Transverse colon (tissue), 4 donors: ENCODE measurements around the gene PANK3. TPM values are rescaled to one million over a fixed set of nuclear protein-coding genes. Genes with fewer than 3 reads are reported as not detected.
"Not testable (repeated sequence)": the region's sequence is repeated elsewhere in the genome, so short reads cannot be mapped to it uniquely, and the experiment has no call there.

Experiments used
- DNase-seq: peaks from one replicate; pipeline ENCODE4 v3.0.0-alpha.2; 2019
- H3K27ac ChIP-seq, 4 donors: fragments of 200-600 bp; sonication (generic); 2 replicates each; pipeline ENCODE4 v1.5.1; 2016 to 2018; ENCODE audit warnings: inconsistent platforms in 4 of 4
- H3K27me3 ChIP-seq: fragments of 200-600 bp; sonication (generic); 2 replicates; pipeline ENCODE4 v1.5.1; 2017; ENCODE audit warnings: inconsistent platforms
- H3K36me3 ChIP-seq, 4 donors: fragments of 200-600 bp; sonication (generic); 2 replicates each; pipeline ENCODE4 v1.5.1; 2017 to 2019; ENCODE audit warnings: inconsistent platforms in 4 of 4
- H3K4me1 ChIP-seq, 4 donors: fragments of 200-600 bp; sonication (generic); 2 replicates each; pipeline ENCODE4 v1.5.1; 2017 to 2020; ENCODE audit warnings: inconsistent platforms in 4 of 4
- H3K4me3 ChIP-seq, 4 donors: fragments of 200-600 bp; sonication (generic); 1 replicate in 1 of 4; 2 replicates in 3 of 4; pipeline versions ENCODE4 v1.5.1 to v1.6.1; 2017 to 2019; ENCODE audit warnings: inconsistent platforms in 4 of 4
- H3K9me3 ChIP-seq, 2 donors: fragments of 200-600 bp; sonication (generic); 2 replicates each; pipeline ENCODE4 v1.5.1; 2017 to 2019; ENCODE audit warnings: inconsistent platforms in 2 of 2
- EP300 ChIP-seq: sonication (generic); formaldehyde crosslinking; IDR thresholded peaks from one replicate; pipeline ENCODE4 v1.6.1; 2017; ENCODE audit warnings: antibody characterized with exemption, low read depth
- POLR2A ChIP-seq: fragments of 450-650 bp; IDR thresholded peaks from one replicate; pipeline ENCODE4 v1.6.1; 2016; ENCODE audit warnings: antibody characterized with exemption, mild to moderate bottlenecking, moderate library complexity
- POLR2AphosphoS5 ChIP-seq, 3 donors: sonication (generic); formaldehyde crosslinking; IDR thresholded peaks; one replicate each; pipeline ENCODE4 v1.6.1; 2016; ENCODE audit warnings: antibody characterized with exemption in 3 of 3
- WGBS, 2 donors: methylation state at CpG; one replicate each; pipeline ENCODE4 v1.1.5; 2018; ENCODE audit warnings: low coverage in 1 of 2; 5-methylcytosine and 5-hydroxymethylcytosine counted together
- in situ Hi-C, 4 donors: fragments of 200-750 bp; cut with MboI; loops; one replicate each; pipeline versions ENCODE4 v1.15.0 to v1.15.1; 2017; ENCODE audit warnings: low sequenced_read_pairs in 3 of 4, low pct_ligation_motif_present in 1 of 4, low pct_unique_long_range_greater_than_20kb in 1 of 4
- intact Hi-C: fragments of 100-400 bp; cut with DNase I; formaldehyde crosslinking; loops from one replicate; pipeline ENCODE4 v1.15.1; 2023; ENCODE audit warnings: low total_unique reads
- total RNA-seq, 4 donors: library from RNA; depleted of rRNA; stranded (reverse); fragments of >200 nt; gene quantifications; one replicate each; pipeline ENCODE4 v1.1.0, GENCODE V29; 2016
- TF ChIP-seq, protein P1 (sequence below), 5 experiments: fragments of 200-600 bp in 3 of 5; fragments of 450-650 bp in 2 of 5; sonication (generic) in 3 of 5; IDR thresholded peaks; 1 replicate in 2 of 5; 2 replicates in 3 of 5; pipeline ENCODE4 v1.5.1; 2016 to 2017; ENCODE audit warnings: antibody characterized with exemption in 5 of 5, inconsistent platforms in 3 of 5, mild to moderate bottlenecking in 2 of 5, moderate library complexity in 1 of 5

PANK3 gene
- total RNA-seq, 4 donors from 2014 or later, result 48.6 to 93.8 (median 61.2) TPM

GRCh38 chr5:168580227-168580508 lies 1.0 kb upstream of the PANK3 start:
- no peak for TF ChIP-seq POLR2AphosphoS5 (IDR thresholded peaks at IDR 0.05)
- no peak for TF ChIP-seq POLR2A
- TF ChIP-seq EP300, result no peak
- TF ChIP-seq, protein P1, sequence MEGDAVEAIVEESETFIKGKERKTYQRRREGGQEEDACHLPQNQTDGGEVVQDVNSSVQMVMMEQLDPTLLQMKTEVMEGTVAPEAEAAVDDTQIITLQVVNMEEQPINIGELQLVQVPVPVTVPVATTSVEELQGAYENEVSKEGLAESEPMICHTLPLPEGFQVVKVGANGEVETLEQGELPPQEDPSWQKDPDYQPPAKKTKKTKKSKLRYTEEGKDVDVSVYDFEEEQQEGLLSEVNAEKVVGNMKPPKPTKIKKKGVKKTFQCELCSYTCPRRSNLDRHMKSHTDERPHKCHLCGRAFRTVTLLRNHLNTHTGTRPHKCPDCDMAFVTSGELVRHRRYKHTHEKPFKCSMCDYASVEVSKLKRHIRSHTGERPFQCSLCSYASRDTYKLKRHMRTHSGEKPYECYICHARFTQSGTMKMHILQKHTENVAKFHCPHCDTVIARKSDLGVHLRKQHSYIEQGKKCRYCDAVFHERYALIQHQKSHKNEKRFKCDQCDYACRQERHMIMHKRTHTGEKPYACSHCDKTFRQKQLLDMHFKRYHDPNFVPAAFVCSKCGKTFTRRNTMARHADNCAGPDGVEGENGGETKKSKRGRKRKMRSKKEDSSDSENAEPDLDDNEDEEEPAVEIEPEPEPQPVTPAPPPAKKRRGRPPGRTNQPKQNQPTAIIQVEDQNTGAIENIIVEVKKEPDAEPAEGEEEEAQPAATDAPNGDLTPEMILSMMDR (IDR thresholded peaks at IDR 0.05), result no peak
- intact Hi-C loops, result loop anchor here (10.0 kb wide), 1 partner anchor 95 kb away; the partner anchor contains the start of gene RARS1
- 37% methylated on average over 3 of the region's 3 CpGs; no CpG with 5 or more reads in 1 of the 2 donors for WGBS, 2 donors

DNA sequence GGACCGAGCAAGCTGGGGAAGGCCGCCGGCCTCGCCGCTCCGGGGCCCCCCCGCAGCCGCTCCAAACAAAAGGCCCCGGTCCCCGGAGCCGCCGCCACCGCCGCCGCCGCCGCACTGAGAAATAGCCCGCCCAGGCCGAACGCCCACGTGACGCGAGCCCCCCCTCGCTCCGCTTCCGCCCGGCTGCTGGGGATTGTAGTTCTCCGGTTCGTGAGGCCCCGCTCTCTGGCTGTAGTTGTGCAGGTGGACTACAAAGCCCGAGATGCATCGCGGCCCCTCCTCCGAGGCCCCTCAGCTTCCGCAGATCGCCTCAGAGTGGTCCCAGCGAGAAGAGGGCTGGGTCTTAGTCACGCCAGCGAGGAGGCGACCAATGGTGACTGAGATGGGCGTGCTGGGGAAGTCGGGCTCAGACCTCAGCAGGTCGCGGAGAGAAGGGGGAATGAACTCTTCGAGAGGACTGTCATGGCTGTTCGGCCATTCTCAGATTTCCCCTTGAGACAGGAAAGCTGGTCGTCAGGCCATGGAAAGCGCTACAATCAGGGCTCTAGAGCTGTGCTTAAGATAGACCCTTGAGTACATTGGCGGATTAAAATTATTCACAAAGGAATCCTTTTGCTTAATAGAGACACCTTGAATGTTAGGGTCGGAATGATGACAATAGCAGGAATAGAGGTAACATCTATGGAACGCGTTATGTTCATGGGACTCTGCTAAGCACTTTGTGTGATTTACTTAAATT lies 489 bp upstream of the PANK3 start:
- Histone ChIP-seq H3K4me1 (peaks cover 13 to 38% (median 28%) of the 10 kb centered on the region in 4 donors), H3K4me3 (peak overlapping the region; percentile 78 to 92 (median 88)), H3K36me3 (no peaks in the 10 kb centered on the region), H3K9me3 (no peaks in the 10 kb centered on the region), H3K27ac (peak overlapping the region; percentile 97 to 99 (median 98)), H3K27me3 (no peaks in the 10 kb centered on the region)
- WGBS, 2 donors, result 2% methylated on average over 35 of the region's 52 CpGs; no CpG with 5 or more reads in 1 of the 2 donors
- TF ChIP-seq EP300 (no peak), POLR2AphosphoS5 (IDR thresholded peaks at IDR 0.05) (peak; percentile 92 to 96 (median 93)), POLR2A (peak; percentile 91)
- TF ChIP-seq, protein P1 (IDR thresholded peaks at IDR 0.05), result no peak
- peak; percentile 98 for DNase-seq
- in situ Hi-C loops, result no loop called here
- intact Hi-C loops, result loop anchor here (10.0 kb wide), 1 partner anchor 95 kb away; the partner anchor contains the start of gene RARS1

More at GRCh38 chr5:168580227-168580508, 1.0 kb upstream of the PANK3 start:
- no peak for DNase-seq
- Histone ChIP-seq H3K27me3 (no peaks in the 10 kb centered on the region), H3K4me1 (peaks cover 13 to 38% (median 27%) of the 10 kb centered on the region in 4 donors), H3K27ac (peak overlapping the region; percentile 97 to 99 (median 98)), H3K36me3 (no peaks in the 10 kb centered on the region), H3K4me3 (peak overlapping the region; percentile 33 to 92 (median 88)), H3K9me3 (no peaks in the 10 kb centered on the region)
- in situ Hi-C loops, result no loop called here

- WGBS, 2 donors, result 8% methylated on average over 3 of the region's 3 CpGs
- DNase-seq, result no peak
- Histone ChIP-seq H3K27ac (peak overlapping the region; percentile 97 to 99 (median 98)), H3K4me3 (peak overlapping the region; percentile 78 to 92 (median 88)), H3K27me3 (no peaks in the 10 kb centered on the region), H3K4me1 (peaks cover 13 to 38% (median 28%) of the 10 kb centered on the region in 4 donors), H3K9me3 (no peaks in the 10 kb centered on the region), H3K36me3 (no peaks in the 10 kb centered on the region)
- TF ChIP-seq, protein P1 (IDR thresholded peaks at IDR 0.05), result no peak
- TF ChIP-seq POLR2A (no peak), POLR2AphosphoS5 (IDR thresholded peaks at IDR 0.05) (peak in 1 of 3 donors; percentile 28), EP300 (no peak)
- intact Hi-C loops, result no loop called here
- in situ Hi-C loops, result no loop called here
Observed at GRCh38 chr5:168578006-168578405, 1.2 kb downstream of the PANK3 start.

GRCh38 chr5:168575391-168576372 lies 3.5 kb downstream of the PANK3 start:
- in situ Hi-C loops (no loop called here), intact Hi-C loops (no loop called here)
- Histone ChIP-seq H3K4me3 (no peak overlapping the region), H3K27me3 (no peaks in the 10 kb centered on the region), H3K27ac (peak overlapping the region; percentile 14 to 59 (median 17)), H3K9me3 (no peaks in the 10 kb centered on the region), H3K4me1 (peaks cover 13 to 47% (median 30%) of the 10 kb centered on the region in 4 donors), H3K36me3 (no peaks in the 10 kb centered on the region)
- 81 to 86% methylated on average over 6 to 7 of the region's 7 CpGs for WGBS, 2 donors
- no peak for DNase-seq
- TF ChIP-seq, protein P1 (IDR thresholded peaks at IDR 0.05), result no peak
- TF ChIP-seq EP300, result no peak
- TF ChIP-seq POLR2AphosphoS5 (IDR thresholded peaks at IDR 0.05), result no peak
- TF ChIP-seq POLR2A, result no peak

DNA sequence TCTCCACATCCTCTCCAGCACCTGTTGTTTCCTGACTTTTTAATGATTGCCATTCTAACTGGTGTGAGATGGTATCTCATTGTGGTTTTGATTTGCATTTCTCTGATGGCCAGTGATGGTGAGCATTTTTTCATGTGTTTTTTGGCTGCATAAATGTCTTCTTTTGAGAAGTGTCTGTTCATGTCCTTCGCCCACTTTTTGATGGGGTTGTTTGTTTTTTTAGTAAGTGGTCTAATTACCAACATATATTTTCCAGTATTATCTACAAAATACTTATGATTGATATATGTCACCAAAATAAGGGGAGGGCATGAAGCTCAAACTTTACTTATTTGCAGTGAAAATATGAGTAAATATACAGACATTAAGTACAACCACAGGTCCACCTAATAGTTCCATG lies 5.0 kb downstream of the PANK3 start:
- intact Hi-C loops, in situ Hi-C loops, DNase-seq: not testable (repeated sequence)

DNA sequence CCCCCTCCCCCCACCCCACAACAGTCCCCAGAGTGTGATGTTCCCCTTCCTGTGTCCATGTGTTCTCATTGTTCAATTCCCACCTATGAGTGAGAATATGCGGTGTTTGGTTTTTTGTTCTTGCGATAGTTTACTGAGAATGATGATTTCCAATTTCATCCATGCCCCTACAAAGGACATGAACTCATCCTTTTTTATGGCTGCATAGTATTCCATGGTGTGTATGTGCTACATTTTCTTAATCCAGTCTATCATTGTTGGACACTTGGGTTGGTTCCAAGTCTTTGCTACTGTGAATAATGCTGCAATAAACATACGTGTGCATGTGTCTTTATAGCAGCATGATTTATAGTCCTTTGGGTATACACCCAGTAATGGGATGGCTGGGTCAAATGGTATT lies 5.5 kb downstream of the PANK3 start:
- H3K4me1 ChIP-seq, result peaks cover 9 to 44% (median 25%) of the 10 kb centered on the region in 4 donors
- intact Hi-C loops, H3K4me3 ChIP-seq, H3K27me3 ChIP-seq, in situ Hi-C loops, H3K9me3 ChIP-seq, DNase-seq, H3K27ac ChIP-seq, H3K36me3 ChIP-seq: not testable (repeated sequence)
- 85 to 100% methylated on average over 1 to 3 of the region's 3 CpGs for WGBS, 2 donors

More for the DNA sequence above, 5.0 kb downstream of the PANK3 start:
- H3K4me3 ChIP-seq, H3K36me3 ChIP-seq, H3K27me3 ChIP-seq, H3K9me3 ChIP-seq, H3K27ac ChIP-seq: not testable (repeated sequence)
- WGBS, 2 donors, result 93 to 100% methylated on average over 1 of the region's 1 CpG
- H3K4me1 ChIP-seq, result peaks cover 9 to 44% (median 25%) of the 10 kb centered on the region in 4 donors
